H1 (cell line): Measurements from ENCODE around the gene ALPG. TPM values are rescaled to one million over a fixed set of nuclear protein-coding genes. Genes with fewer than 3 reads are reported as not detected.

ENCODE experiments used
- CTCF ChIA-PET: fragments of 300-600 bp; sonication (Branson Sonifier 250); formaldehyde crosslinking; loops from one replicate; lab custom pipeline; 2021; ENCODE audit not compliant: partially characterized antibody; lab: Charles Lee
- POLR2A ChIA-PET: fragments of 300-600 bp; sonication (Branson Sonifier 250); formaldehyde crosslinking; loops from one replicate; lab custom pipeline; 2021; ENCODE audit warnings: inconsistent platforms; ENCODE audit not compliant: partially characterized antibody; lab: Charles Lee
- DNase-seq, 2 experiments: peaks; one replicate each; pipeline versions ENCODE4 v3.0.0 to v3.0.0-alpha.2; 2010 to 2022; ENCODE audit warnings: low spot score in 2 of 2, low read depth in 1 of 2, mixed read lengths in 1 of 2
- FAIRE-seq: peaks from 2 replicates; lab custom pipeline; 2011; peaks lifted over from hg19 to GRCh38; lab: Jason Lieb, UNC
- H2AFZ ChIP-seq: 2 replicates; pipeline ENCODE4 v1.8.1; 2012; ENCODE audit warnings: low read length, inconsistent platforms
- H2AK5ac ChIP-seq: 2 replicates; pipeline ENCODE4 v1.6.1; 2013; ENCODE audit warnings: low read depth, low read length
- H2BK120ac ChIP-seq: replicated peaks from 2 replicates; pipeline ENCODE3; 2013; ENCODE audit warnings: low read depth, low read length, inconsistent platforms
- H2BK12ac ChIP-seq: 2 replicates; pipeline ENCODE4 v1.6.1; 2013; ENCODE audit warnings: low read depth, low read length
- H2BK15ac ChIP-seq: 2 replicates; pipeline ENCODE4 v1.6.1; 2013; ENCODE audit warnings: low read length
- H2BK20ac ChIP-seq: 2 replicates; pipeline ENCODE4 v1.6.1; 2013; ENCODE audit warnings: low read length
- H2BK5ac ChIP-seq: 2 replicates; pipeline ENCODE4 v1.6.1; 2013; ENCODE audit warnings: low read depth, low read length
- H3K14ac ChIP-seq: 2 replicates; pipeline ENCODE4 v1.6.1; 2013; ENCODE audit warnings: inconsistent platforms; ENCODE audit not compliant: insufficient read length
- H3K18ac ChIP-seq: 2 replicates; pipeline ENCODE4 v1.6.1; 2013; ENCODE audit warnings: low read length; ENCODE audit errors: extremely low read depth
- H3K23ac ChIP-seq: 2 replicates; pipeline ENCODE4 v1.6.1; 2013; ENCODE audit warnings: inconsistent platforms; ENCODE audit not compliant: insufficient read length
- H3K23me2 ChIP-seq: 2 replicates; pipeline ENCODE4 v1.6.1; 2013; ENCODE audit warnings: low read depth, low read length
- H3K27ac ChIP-seq: 2 replicates; pipeline ENCODE4 v1.6.1; 2011; ENCODE audit warnings: low read depth, low read length, inconsistent platforms
- H3K27me3 ChIP-seq, 4 experiments: replicated peaks in 1 of 4; 1 replicate in 1 of 4; 2 replicates in 3 of 4; pipeline versions ENCODE4 v1.6.1 to v1.8.1; 2011 to 2013; ENCODE audit warnings: low read length in 3 of 4, mild to moderate bottlenecking in 3 of 4, inconsistent platforms in 2 of 4, mixed read lengths in 2 of 4, moderate library complexity in 1 of 4; ENCODE audit not compliant: control insufficient read depth in 3 of 4, insufficient read depth in 3 of 4; ENCODE audit errors: extremely low read depth in 1 of 4
- H3K36me3 ChIP-seq, 4 experiments: 2 replicates each; pipeline versions ENCODE4 v1.6.1 to v1.8.1; 2011 to 2013; ENCODE audit warnings: mild to moderate bottlenecking in 4 of 4, low read length in 3 of 4, moderate library complexity in 2 of 4, control low read depth in 1 of 4, inconsistent platforms in 1 of 4; ENCODE audit not compliant: insufficient read depth in 4 of 4, control insufficient read depth in 2 of 4
- H3K4ac ChIP-seq: replicated peaks from 2 replicates; pipeline ENCODE3; 2013; ENCODE audit warnings: low read length, low read depth, mixed read lengths, inconsistent platforms; ENCODE audit not compliant: insufficient read length
- H3K4me1 ChIP-seq, 4 experiments: replicated peaks in 1 of 4; 1 replicate in 1 of 4; 2 replicates in 3 of 4; pipeline versions ENCODE4 v1.6.1 to v1.8.1; 2011 to 2013; ENCODE audit warnings: low read length in 3 of 4, inconsistent platforms in 2 of 4, mixed read lengths in 1 of 4; ENCODE audit not compliant: insufficient read depth in 4 of 4, control insufficient read depth in 3 of 4
- H3K4me2 ChIP-seq, 2 experiments: 2 replicates each; pipeline versions ENCODE4 v1.6.1 to v1.8.1; 2011 to 2013; ENCODE audit warnings: low read depth in 2 of 2, low read length in 2 of 2, control low read depth in 1 of 2, inconsistent platforms in 1 of 2, mild to moderate bottlenecking in 1 of 2; ENCODE audit not compliant: insufficient read depth in 1 of 2
- H3K4me3 ChIP-seq, 4 experiments: fragments of 200-600, 300-600 bp in 1 of 4; sonication (generic), shearing (Covaris generic), sonication (Bioruptor Twin) in 1 of 4; 2 replicates each; pipeline versions ENCODE4 v1.5.1 to v1.8.1; 2011 to 2016; ENCODE audit warnings: low read length in 4 of 4, low read depth in 3 of 4, control low read depth in 2 of 4, inconsistent platforms in 2 of 4, mild to moderate bottlenecking in 2 of 4, mixed read lengths in 1 of 4, moderate library complexity in 1 of 4; ENCODE audit not compliant: insufficient read depth in 2 of 4; ENCODE audit errors: extremely low read depth in 1 of 4
- H3K56ac ChIP-seq: replicated peaks from 2 replicates; pipeline ENCODE3; 2013; ENCODE audit warnings: low read depth, mild to moderate bottlenecking, mixed read lengths, low read length, inconsistent platforms; ENCODE audit not compliant: insufficient read length
- H3K79me1 ChIP-seq: 2 replicates; pipeline ENCODE4 v1.6.1; 2013; ENCODE audit warnings: low read depth, low read length, control low read depth
- H3K79me2 ChIP-seq, 2 experiments: 2 replicates each; pipeline versions ENCODE4 v1.6.1 to v1.8.1; 2012 to 2013; ENCODE audit warnings: low read length in 2 of 2, mild to moderate bottlenecking in 2 of 2, inconsistent platforms in 1 of 2; ENCODE audit not compliant: insufficient read depth in 2 of 2, control insufficient read depth in 1 of 2
- H3K9ac ChIP-seq, 4 experiments: replicated peaks in 1 of 4; 1 replicate in 1 of 4; 2 replicates in 3 of 4; pipeline versions ENCODE4 v1.6.1 to v1.8.1; 2011 to 2013; ENCODE audit warnings: low read depth in 3 of 4, low read length in 3 of 4, control low read depth in 2 of 4, mild to moderate bottlenecking in 2 of 4, moderate library complexity in 2 of 4, inconsistent platforms in 1 of 4; ENCODE audit errors: extremely low read depth in 1 of 4
- H3K9me3 ChIP-seq, 2 experiments: 2 replicates each; pipeline versions ENCODE4 v1.6.1 to v1.8.1; 2012 to 2013; ENCODE audit warnings: mild to moderate bottlenecking in 2 of 2, moderate library complexity in 2 of 2, control low read depth in 1 of 2, inconsistent platforms in 1 of 2, low read depth in 1 of 2, low read length in 1 of 2, mixed read lengths in 1 of 2; ENCODE audit not compliant: insufficient read depth in 2 of 2
- H4K20me1 ChIP-seq, 2 experiments: replicated peaks in 1 of 2; 2 replicates each; pipeline versions ENCODE3 to v1.8.1; 2011 to 2013; ENCODE audit warnings: inconsistent platforms in 2 of 2, low read length in 2 of 2, mild to moderate bottlenecking in 1 of 2; ENCODE audit not compliant: insufficient read depth in 2 of 2, control insufficient read depth in 1 of 2
- H4K5ac ChIP-seq: 2 replicates; pipeline ENCODE4 v1.6.1; 2013; ENCODE audit warnings: low read length, low read depth, mixed read lengths, inconsistent platforms; ENCODE audit not compliant: insufficient read length
- H4K8ac ChIP-seq: 2 replicates; pipeline ENCODE4 v1.8.0; 2013; ENCODE audit warnings: mild to moderate bottlenecking, moderate library complexity, low read length, inconsistent platforms; ENCODE audit not compliant: insufficient read depth; ENCODE audit errors: extremely low read depth
- H4K91ac ChIP-seq: replicated peaks from 2 replicates; pipeline ENCODE3; 2013; ENCODE audit warnings: low read length, mixed read lengths, inconsistent platforms; ENCODE audit not compliant: insufficient read length
- BACH1 ChIP-seq: IDR thresholded peaks from 2 replicates; pipeline ENCODE4 v1.6.1; 2012; ENCODE audit warnings: low read length, improper control_type of control experiment
- CHD1 ChIP-seq: IDR thresholded peaks from 2 replicates; pipeline ENCODE4 v1.6.1; 2012; ENCODE audit warnings: low read depth, low read length, improper control_type of control experiment
- CTBP2 ChIP-seq: IDR thresholded peaks from 2 replicates; pipeline ENCODE4 v1.7.0; 2011; ENCODE audit warnings: borderline replicate concordance, mild to moderate bottlenecking, moderate library complexity, mixed read lengths, low read length; ENCODE audit not compliant: insufficient read depth, insufficient read length
- KDM1A ChIP-seq: fragments of 200-600, 300-600 bp; sonication (generic); IDR thresholded peaks from 2 replicates; pipeline ENCODE4 v1.7.1; 2016; ENCODE audit warnings: mild to moderate bottlenecking, low read length, borderline replicate concordance
- KDM5A ChIP-seq: fragments of 200-600 bp; IDR thresholded peaks from 2 replicates; pipeline ENCODE4 v1.7.1; 2012; ENCODE audit warnings: mild to moderate bottlenecking, low read length, inconsistent platforms, mixed read lengths
- MAX ChIP-seq: IDR thresholded peaks from 2 replicates; pipeline ENCODE4 v1.6.1; 2012; ENCODE audit warnings: inconsistent platforms
- RAD21 ChIP-seq, 2 experiments: IDR thresholded peaks in 1 of 2; conservative IDR thresholded peaks in 1 of 2; 2 replicates each; pipeline ENCODE4 v1.6.1; 2011; ENCODE audit warnings: low read depth in 2 of 2, low read length in 2 of 2, improper control_type of control experiment in 1 of 2, inconsistent platforms in 1 of 2, mild to moderate bottlenecking in 1 of 2, moderate library complexity in 1 of 2
- RFX5 ChIP-seq: IDR thresholded peaks from 2 replicates; pipeline ENCODE4 v1.6.1; 2011; ENCODE audit warnings: low read depth, low read length, improper control_type of control experiment, borderline replicate concordance
- RNF2 ChIP-seq: fragments of 200-900, 300-1000 bp; sonication (generic); IDR thresholded peaks from 2 replicates; pipeline ENCODE4 v1.7.1; 2016; ENCODE audit warnings: borderline replicate concordance, low read depth, mild to moderate bottlenecking, antibody characterized with exemption, low read length; ENCODE audit not compliant: poor library complexity, severe bottlenecking; ENCODE audit errors: missing control alignments
- SP2 ChIP-seq: IDR thresholded peaks from 2 replicates; pipeline ENCODE4 v1.6.1; 2012; ENCODE audit warnings: mild to moderate bottlenecking, low read length, inconsistent platforms
- SUZ12 ChIP-seq: fragments of 200-600 bp; sonication (generic); IDR thresholded peaks from 2 replicates; pipeline ENCODE4 v1.6.1; 2012; ENCODE audit warnings: mild to moderate bottlenecking, inconsistent platforms, low read length, moderate library complexity, mixed read lengths
- TCF12 ChIP-seq: IDR thresholded peaks from 2 replicates; pipeline ENCODE4 v1.6.1; 2011; ENCODE audit warnings: low read depth, mild to moderate bottlenecking, low read length
- WGBS, 2 experiments: shearing (Covaris generic) in 1 of 2; methylation state at CpG; one replicate each; pipeline versions ENCODE4 v1.1.6 to v1.1.7; 2013 to 2015; ENCODE audit warnings: low lambda C conversion rate in 2 of 2, mixed read lengths in 2 of 2, inconsistent platforms in 1 of 2, low coverage in 1 of 2, missing lambda C conversion rate in 1 of 2; ENCODE audit not compliant: insufficient replicate concordance in 2 of 2, insufficient coverage in 1 of 2, insufficient read length in 1 of 2; ENCODE audit errors: extremely low coverage in 1 of 2, missing lambda C conversion rate in 1 of 2; 5-methylcytosine and 5-hydroxymethylcytosine counted together
- polyA plus RNA-seq, 7 experiments: library from polyadenylated mRNA; depleted of rRNA in 3 of 7; stranded (reverse) in 5 of 7; unstranded in 2 of 7; fragments of >200 nt in 5 of 7; fragments of 200-250 nt in 2 of 7; gene quantifications; 1 replicate in 5 of 7; 2 replicates in 1 of 7; 4 replicates in 1 of 7; pipeline versions ENCODE4 v1.2.1 to v1.2.3, GENCODE V29; 2011 to 2013; ENCODE audit warnings: missing spikeins in 2 of 7, mixed read lengths in 2 of 7
- total RNA-seq: library from RNA; stranded (reverse); fragmentation: NEBNext Ultra II Directional; extraction: Animal tissue kit (Norgen Biotek cat#: 25700); gene quantifications from 2 replicates; pipeline ENCODE4 v1.2.1, GENCODE V29; 2021

Gene ALPG
- total and polyA plus RNA-seq, 2 of the 8 experiments (the other 6 are each of a cell fraction or from before 2014, with no cell fraction given) = 0.56 to 2.1 TPM

GRCh38 chr2:232422051-232422450, 15.4 kb downstream of the ALPG start:
- Histone ChIP-seq H4K5ac (peak overlapping the region; percentile 38), H3K23ac (no peak overlapping the region), H2BK12ac (peak overlapping the region; percentile 98), H2BK15ac (0 out of 2 replicates have a peak overlapping the region, but pooled peaks have one; percentile 72), H3K79me1 (peaks cover 4% of the 10 kb centered on the region), H3K79me2 (peaks cover 0 to 41% of the 10 kb centered on the region in 2 experiments; a peak in 2 of 4 replicates), H3K4me1 (peaks cover 8 to 43% (median 31%) of the 10 kb centered on the region in 4 experiments), H2BK5ac (peak overlapping the region; percentile 38; the same call in 1 of the 2 replicates), H3K4me2 (peak overlapping the region; percentile 39 to 77; a peak in 3 of 4 replicates), H3K56ac (peak overlapping the region; percentile 71), H2AFZ (no peak overlapping the region), H3K14ac (no peak overlapping the region), H4K8ac (no peak overlapping the region), H3K27me3 (peaks cover 12 to 40% (median 36%) of the 10 kb centered on the region in 4 experiments), H3K9ac (no peak overlapping the region), H2AK5ac (peak overlapping the region; percentile 97), H3K27ac (peak overlapping the region; percentile 51; the same call in 1 of the 2 replicates), H4K20me1 (peaks cover 2 to 10% of the 10 kb centered on the region in 2 experiments), H3K36me3 (peaks cover 2 to 34% (median 18%) of the 10 kb centered on the region in 4 experiments; a peak in 7 of 8 replicates), H3K4ac (peak overlapping the region; percentile 95), H3K23me2 (peaks cover 23% of the 10 kb centered on the region; the same call in 1 of the 2 replicates), H3K9me3 (no peaks in the 10 kb centered on the region), H3K4me3 (peak overlapping the region in 2 of 4 experiments; percentile 2 to 76; a peak in 1 of 8 replicates), H2BK120ac (peak overlapping the region; percentile 30), H4K91ac (peak overlapping the region; percentile 96), H3K18ac (peak overlapping the region; percentile 99), H2BK20ac (peak overlapping the region; percentile 25)
- CTCF ChIA-PET = interaction anchor here (1.3 to 9.8 kb wide), 6 partner anchors 8 to 56 kb away, joined by 6 to 80 read pairs (median 7); no protein-coding TSS in a partner anchor
- DNase-seq (no peak), FAIRE-seq (no peak)
- 70% methylated on average over 10 of the region's 10 CpGs; no CpG with 5 or more reads in 1 of the 2 experiments for WGBS, 2 experiments
- POLR2A ChIA-PET = interaction anchor here (1.1 to 5.8 kb wide), 8 partner anchors 8 to 35 kb away, joined by 3 to 57 read pairs (median 6); no protein-coding TSS in a partner anchor
- TF ChIP-seq SP2 (no peak), CTBP2 (no peak), KDM5A (no peak), BACH1 (no peak), RAD21 (IDR thresholded peaks at IDR 0.05 in 1 of 2, conservative IDR thresholded peaks at IDR 0.05 in 1 of 2; ENCODE audit: low read depth in 2 of 2, low read length in 2 of 2) (no peak), RNF2 (no peak), MAX (no peak; the same call in 1 of the 2 replicates), SUZ12 (no peak), TCF12 (no peak), RFX5 (no peak), KDM1A (no peak), CHD1 (no peak)
